Mesenchymal stem cell (in vitro differentiated cells and primary cell): Measurements from ENCODE around the gene SNAP25.

ENCODE experiments used
- DNase-seq: peaks from one replicate; pipeline ENCODE4 v3.0.0-alpha.2; 2013
- H2AFZ ChIP-seq: one replicate; pipeline ENCODE4 v1.6.1; 2013; ENCODE audit warnings: low read depth, mild to moderate bottlenecking, control low read depth, inconsistent platforms, low read length, moderate library complexity
- H2AK5ac ChIP-seq: 2 replicates; pipeline ENCODE4 v1.6.1; 2013; ENCODE audit warnings: low read length, moderate library complexity, mild to moderate bottlenecking, inconsistent platforms; ENCODE audit not compliant: severe bottlenecking
- H2BK120ac ChIP-seq: one replicate; pipeline ENCODE4 v1.6.1; 2013; ENCODE audit warnings: low read depth, mild to moderate bottlenecking, inconsistent platforms, low read length, moderate library complexity
- H2BK12ac ChIP-seq, 2 experiments: one replicate each; pipeline ENCODE4 v1.6.1; 2013; ENCODE audit warnings: inconsistent platforms in 2 of 2, low read length in 2 of 2, mild to moderate bottlenecking in 2 of 2, moderate library complexity in 2 of 2, control low read depth in 1 of 2
- H2BK15ac ChIP-seq: one replicate; pipeline ENCODE4 v1.6.1; 2013; ENCODE audit warnings: mild to moderate bottlenecking, low read depth, inconsistent platforms; ENCODE audit not compliant: poor library complexity, severe bottlenecking
- H2BK5ac ChIP-seq: 2 replicates; pipeline ENCODE4 v1.6.1; 2013; ENCODE audit warnings: low read depth, mild to moderate bottlenecking, low read length, control low read depth, inconsistent platforms; ENCODE audit not compliant: poor library complexity, severe bottlenecking
- H3K14ac ChIP-seq, 2 experiments: one replicate each; pipeline ENCODE4 v1.6.1; 2013; ENCODE audit warnings: inconsistent platforms in 2 of 2, low read length in 2 of 2, control low read depth in 1 of 2, mild to moderate bottlenecking in 1 of 2, moderate library complexity in 1 of 2
- H3K18ac ChIP-seq, 2 experiments: one replicate each; pipeline ENCODE4 v1.6.1; 2013; ENCODE audit warnings: inconsistent platforms in 2 of 2, low read length in 2 of 2, control low read depth in 1 of 2, low read depth in 1 of 2, mild to moderate bottlenecking in 1 of 2
- H3K23ac ChIP-seq, 2 experiments: one replicate each; pipeline ENCODE4 v1.6.1; 2013; ENCODE audit warnings: inconsistent platforms in 2 of 2, low read length in 2 of 2, mild to moderate bottlenecking in 2 of 2, moderate library complexity in 2 of 2, control low read depth in 1 of 2
- H3K27ac ChIP-seq: 2 replicates; pipeline ENCODE4 v1.5.1; 2013; ENCODE audit warnings: mild to moderate bottlenecking, moderate library complexity, low read length, control low read depth, inconsistent platforms; ENCODE audit not compliant: poor library complexity, severe bottlenecking
- H3K27me3 ChIP-seq, 2 experiments: 2 replicates each; pipeline versions ENCODE4 v1.6.1 to v1.7.0; 2013; ENCODE audit warnings: low read length in 2 of 2, mild to moderate bottlenecking in 2 of 2, moderate library complexity in 2 of 2, control low read depth in 1 of 2, inconsistent platforms in 1 of 2; ENCODE audit not compliant: control insufficient read depth in 1 of 2, insufficient read depth in 1 of 2
- H3K36me3 ChIP-seq, 2 experiments: 2 replicates each; pipeline versions ENCODE4 v1.6.1 to v1.7.0; 2013; ENCODE audit warnings: low read length in 2 of 2, control low read depth in 1 of 2, inconsistent platforms in 1 of 2, low read depth in 1 of 2, mild to moderate bottlenecking in 1 of 2; ENCODE audit not compliant: insufficient read depth in 2 of 2, control insufficient read depth in 1 of 2
- H3K4ac ChIP-seq, 2 experiments: one replicate each; pipeline ENCODE4 v1.6.1; 2013; ENCODE audit warnings: inconsistent platforms in 2 of 2, low read length in 2 of 2, mild to moderate bottlenecking in 2 of 2, moderate library complexity in 2 of 2, control low read depth in 1 of 2, low read depth in 1 of 2
- H3K4me1 ChIP-seq: 2 replicates; pipeline ENCODE4 v1.6.1; 2013; ENCODE audit warnings: low read depth, low read length, control low read depth; ENCODE audit not compliant: control insufficient read depth, insufficient read depth
- H3K4me2 ChIP-seq: 2 replicates; pipeline ENCODE4 v1.6.1; 2013; ENCODE audit warnings: low read length, mild to moderate bottlenecking, inconsistent platforms; ENCODE audit not compliant: poor library complexity, severe bottlenecking
- H3K4me3 ChIP-seq, 2 experiments: 2 replicates each; pipeline versions ENCODE4 v1.5.1 to v1.7.0; 2013; ENCODE audit warnings: low read length in 2 of 2, mild to moderate bottlenecking in 2 of 2, control low read depth in 1 of 2, low read depth in 1 of 2; ENCODE audit not compliant: insufficient read depth in 1 of 2
- H3K79me1 ChIP-seq: replicated peaks from 2 replicates; pipeline ENCODE4 v1.6.1; 2013; ENCODE audit warnings: mild to moderate bottlenecking, control low read depth, low read length, inconsistent platforms; ENCODE audit not compliant: poor library complexity, severe bottlenecking
- H3K9ac ChIP-seq: 2 replicates; pipeline ENCODE4 v1.7.0; 2013; ENCODE audit warnings: mild to moderate bottlenecking, low read length, moderate library complexity
- H3K9me3 ChIP-seq: 2 replicates; pipeline ENCODE4 v1.7.0; 2013; ENCODE audit warnings: mild to moderate bottlenecking, low read length; ENCODE audit not compliant: control insufficient read depth
- H4K8ac ChIP-seq: one replicate; pipeline ENCODE4 v1.6.1; 2013; ENCODE audit warnings: inconsistent platforms, mild to moderate bottlenecking, low read length, moderate library complexity
- H4K91ac ChIP-seq: one replicate; pipeline ENCODE4 v1.6.1; 2013; ENCODE audit warnings: mild to moderate bottlenecking, low read length, inconsistent platforms
- WGBS: methylation state at CpG from one replicate; pipeline ENCODE4 v1.1.7; 2013; ENCODE audit warnings: mixed read lengths; 5-methylcytosine and 5-hydroxymethylcytosine counted together

Gene SNAP25

DNA sequence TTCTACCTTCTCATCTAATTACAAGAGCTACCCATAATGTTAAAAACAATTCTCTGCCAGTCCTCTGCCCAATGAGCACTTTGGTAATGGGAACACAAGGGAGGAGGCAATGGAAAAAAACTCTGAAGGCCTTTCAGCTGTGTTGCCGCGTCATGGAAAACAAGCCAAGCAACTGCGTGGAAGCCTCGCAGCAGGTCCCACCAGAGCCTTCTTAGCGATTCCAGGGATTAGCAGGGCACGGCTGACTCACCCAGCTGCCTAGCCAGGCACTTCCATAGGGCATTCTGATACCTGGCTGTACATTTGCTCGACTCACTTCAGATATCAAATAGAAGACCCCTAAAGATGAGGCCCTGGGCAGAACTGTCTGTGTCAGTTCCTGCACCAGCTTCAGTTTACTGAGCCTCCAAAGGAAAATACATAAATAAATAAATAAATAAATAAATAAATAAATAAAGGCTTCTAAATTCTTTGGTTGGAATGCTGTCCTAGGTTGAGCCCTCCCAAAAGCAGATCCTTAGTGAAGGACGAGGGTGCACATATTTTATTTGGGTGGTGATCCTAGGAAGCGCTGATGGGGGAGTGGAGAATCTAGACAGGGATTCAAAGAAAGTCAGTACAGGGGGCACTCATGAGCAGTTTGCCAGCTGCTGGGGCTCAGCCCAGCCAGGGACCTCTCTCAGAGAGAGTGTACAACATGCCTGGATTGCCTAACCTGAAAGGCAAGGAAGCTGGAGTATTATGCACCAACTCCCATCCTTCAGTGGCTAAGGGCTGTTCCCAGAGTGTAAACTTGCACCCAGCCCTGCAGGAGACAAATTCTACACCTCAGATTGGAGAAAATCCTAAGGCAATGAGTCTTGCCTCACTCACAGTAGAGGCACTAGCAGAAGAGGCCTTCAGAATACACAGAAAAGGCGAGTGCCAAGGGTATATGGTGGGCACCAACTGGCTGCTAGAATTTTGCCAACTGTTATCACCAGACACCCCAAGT, 18.2 kb downstream of the SNAP25 start:
- no peaks in the 10 kb centered on the region for H3K79me1 ChIP-seq
- no peak overlapping the region for H3K18ac ChIP-seq
- H2BK15ac ChIP-seq = no peak overlapping the region
- no peaks in the 10 kb centered on the region for H3K9me3 ChIP-seq
- H3K27ac ChIP-seq = no peak overlapping the region
- no peak overlapping the region for H3K23ac ChIP-seq
- H2AFZ ChIP-seq = no peak overlapping the region
- 83% methylated on average over 9 of the region's 10 CpGs for WGBS
- no peak overlapping the region for H2BK12ac ChIP-seq
- no peak overlapping the region for H3K4me3 ChIP-seq
- H3K4ac ChIP-seq = no peak overlapping the region
- H3K4me2 ChIP-seq = no peak overlapping the region
- no peak overlapping the region for H4K91ac ChIP-seq
- peaks cover 0 to 36% of the 10 kb centered on the region in 2 experiments for H3K27me3 ChIP-seq
- no peaks in the 10 kb centered on the region for H3K36me3 ChIP-seq
- H3K4me1 ChIP-seq = no peaks in the 10 kb centered on the region
- H2BK5ac ChIP-seq = no peak overlapping the region
- DNase-seq = no peak
- H2AK5ac ChIP-seq = no peak overlapping the region
- peak overlapping the region in 1 of 2 experiments; percentile 8 for H3K14ac ChIP-seq
- no peak overlapping the region for H2BK120ac ChIP-seq
- H4K8ac ChIP-seq = no peak overlapping the region
- H3K9ac ChIP-seq = no peak overlapping the region

DNA sequence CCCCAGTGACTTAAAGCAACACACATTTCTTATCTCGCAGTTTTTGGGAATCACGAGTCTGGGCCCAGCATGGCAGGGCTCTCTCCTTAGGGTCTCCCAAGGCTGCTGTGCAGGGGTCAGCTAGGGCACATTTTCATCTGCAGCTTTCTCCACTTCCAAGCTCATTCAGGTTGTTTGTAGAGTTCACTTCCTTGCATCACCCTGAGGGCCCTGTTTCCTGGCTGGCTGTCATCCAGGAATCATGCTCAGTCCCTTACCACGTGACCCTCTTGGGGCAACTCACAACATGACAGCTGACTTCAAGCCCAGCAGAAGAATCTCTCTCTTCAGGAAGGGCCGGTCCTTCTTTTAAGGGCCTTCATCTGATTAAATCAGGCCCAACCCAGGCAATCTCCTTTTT, 21.3 kb downstream of the SNAP25 start:
- Histone ChIP-seq H3K18ac (peak overlapping the region in 1 of 2 experiments; percentile 66), H3K4me1 (no peaks in the 10 kb centered on the region), H3K4me2 (no peak overlapping the region), H2BK12ac (no peak overlapping the region), H3K36me3 (no peaks in the 10 kb centered on the region), H3K4ac (no peak overlapping the region), H3K9ac (no peak overlapping the region), H2BK15ac (no peak overlapping the region), H2BK5ac (no peak overlapping the region), H3K9me3 (no peaks in the 10 kb centered on the region), H3K27me3 (peaks cover 0 to 28% of the 10 kb centered on the region in 2 experiments), H3K79me1 (no peaks in the 10 kb centered on the region), H2BK120ac (no peak overlapping the region), H4K91ac (no peak overlapping the region), H3K27ac (no peak overlapping the region), H3K4me3 (no peak overlapping the region), H2AK5ac (no peak overlapping the region), H3K14ac (no peak overlapping the region), H3K23ac (no peak overlapping the region), H2AFZ (no peak overlapping the region), H4K8ac (no peak overlapping the region)
- WGBS = 52% methylated on average over 4 of the region's 4 CpGs
- DNase-seq = peak; percentile 39

DNA sequence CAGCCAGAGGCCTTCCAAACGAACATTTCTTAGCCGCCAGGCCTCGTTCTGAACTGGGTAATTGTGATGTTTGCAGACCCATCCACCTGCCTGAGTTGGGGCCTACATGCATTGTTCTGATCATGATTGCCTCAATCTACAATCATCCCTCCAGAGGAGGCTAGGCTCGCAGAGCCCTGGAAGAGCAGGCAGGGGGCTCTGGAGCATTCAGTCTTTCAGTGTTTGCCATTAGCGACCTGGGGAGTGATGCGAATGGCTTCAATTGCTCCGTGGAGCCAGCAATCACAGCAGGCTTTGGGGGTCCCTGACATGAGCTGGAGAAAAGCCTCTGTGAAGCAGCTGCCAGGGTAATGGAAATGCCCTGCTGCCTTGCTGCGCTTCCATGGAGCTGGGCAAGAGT, 22.0 kb downstream of the SNAP25 start:
- Histone ChIP-seq H3K9ac (no peak overlapping the region), H3K4me3 (no peak overlapping the region), H3K4me2 (no peak overlapping the region), H3K27me3 (peaks cover 0 to 31% of the 10 kb centered on the region in 2 experiments), H3K18ac (peak overlapping the region in 1 of 2 experiments; percentile 66), H2BK12ac (peak overlapping the region in 1 of 2 experiments; percentile 61), H2BK15ac (no peak overlapping the region), H2BK120ac (no peak overlapping the region), H2AFZ (no peak overlapping the region), H2AK5ac (no peak overlapping the region), H3K4me1 (no peaks in the 10 kb centered on the region), H3K23ac (no peak overlapping the region), H3K36me3 (no peaks in the 10 kb centered on the region), H2BK5ac (no peak overlapping the region), H3K4ac (no peak overlapping the region), H4K91ac (no peak overlapping the region), H3K79me1 (no peaks in the 10 kb centered on the region), H3K14ac (peak overlapping the region in 1 of 2 experiments; percentile 70), H3K27ac (no peak overlapping the region), H3K9me3 (no peaks in the 10 kb centered on the region), H4K8ac (no peak overlapping the region)
- DNase-seq = no peak
- 77% methylated on average over 8 of the region's 8 CpGs for WGBS

DNA sequence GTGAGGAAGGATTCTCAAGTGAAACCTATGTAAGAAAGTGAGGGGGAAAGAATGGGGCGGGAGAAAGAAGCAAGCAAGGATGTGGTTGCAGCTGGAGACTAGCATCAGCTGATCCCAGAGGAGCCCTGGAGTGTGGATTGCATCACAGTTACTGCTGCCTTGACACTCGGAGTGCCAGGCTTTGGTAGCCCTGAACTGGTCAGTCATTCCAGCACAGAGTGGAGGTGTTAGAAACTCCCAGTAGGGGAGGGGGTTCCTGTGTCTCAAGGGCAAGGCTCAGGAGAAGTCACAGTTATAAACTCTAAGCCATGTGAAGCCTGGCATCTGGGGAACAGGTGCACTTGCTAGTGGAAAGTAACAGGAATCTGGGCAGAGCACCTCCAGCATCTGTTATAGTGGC, 23.5 kb downstream of the SNAP25 start:
- no peak overlapping the region for H3K4me2 ChIP-seq
- no peak overlapping the region for H4K8ac ChIP-seq
- no peak overlapping the region for H2BK12ac ChIP-seq
- no peaks in the 10 kb centered on the region for H3K79me1 ChIP-seq
- H3K4ac ChIP-seq = peak overlapping the region in 1 of 2 experiments; percentile 37
- no peak overlapping the region for H2BK5ac ChIP-seq
- no peak overlapping the region for H4K91ac ChIP-seq
- no peak overlapping the region for H2BK15ac ChIP-seq
- no peak overlapping the region for H2AFZ ChIP-seq
- H2BK120ac ChIP-seq = no peak overlapping the region
- no peak overlapping the region for H3K4me3 ChIP-seq
- H3K23ac ChIP-seq = no peak overlapping the region
- H3K9me3 ChIP-seq = no peaks in the 10 kb centered on the region
- no peaks in the 10 kb centered on the region for H3K4me1 ChIP-seq
- H3K18ac ChIP-seq = no peak overlapping the region
- no peak overlapping the region for H3K9ac ChIP-seq
- 78% methylated on average over 2 of the region's 2 CpGs for WGBS
- H3K27me3 ChIP-seq = peaks cover 0 to 26% of the 10 kb centered on the region in 2 experiments
- H2AK5ac ChIP-seq = no peak overlapping the region
- DNase-seq = peak; percentile 18
- H3K14ac ChIP-seq = no peak overlapping the region
- no peak overlapping the region for H3K27ac ChIP-seq
- no peaks in the 10 kb centered on the region for H3K36me3 ChIP-seq
